Measurements from ENCODE around the gene LIAS. TPM values are rescaled to one million over a fixed set of nuclear protein-coding genes. Genes with fewer than 3 reads are reported as not detected.
A peak's percentile ranks its signal among the peaks of the same experiment; 100 is the strongest.

The LIAS gene
- total and polyA plus RNA-seq, 2 of the 13 experiments (the other 11 are each of a cell fraction or from before 2014, with no cell fraction given): 16.0 to 16.6 TPM

DNA sequence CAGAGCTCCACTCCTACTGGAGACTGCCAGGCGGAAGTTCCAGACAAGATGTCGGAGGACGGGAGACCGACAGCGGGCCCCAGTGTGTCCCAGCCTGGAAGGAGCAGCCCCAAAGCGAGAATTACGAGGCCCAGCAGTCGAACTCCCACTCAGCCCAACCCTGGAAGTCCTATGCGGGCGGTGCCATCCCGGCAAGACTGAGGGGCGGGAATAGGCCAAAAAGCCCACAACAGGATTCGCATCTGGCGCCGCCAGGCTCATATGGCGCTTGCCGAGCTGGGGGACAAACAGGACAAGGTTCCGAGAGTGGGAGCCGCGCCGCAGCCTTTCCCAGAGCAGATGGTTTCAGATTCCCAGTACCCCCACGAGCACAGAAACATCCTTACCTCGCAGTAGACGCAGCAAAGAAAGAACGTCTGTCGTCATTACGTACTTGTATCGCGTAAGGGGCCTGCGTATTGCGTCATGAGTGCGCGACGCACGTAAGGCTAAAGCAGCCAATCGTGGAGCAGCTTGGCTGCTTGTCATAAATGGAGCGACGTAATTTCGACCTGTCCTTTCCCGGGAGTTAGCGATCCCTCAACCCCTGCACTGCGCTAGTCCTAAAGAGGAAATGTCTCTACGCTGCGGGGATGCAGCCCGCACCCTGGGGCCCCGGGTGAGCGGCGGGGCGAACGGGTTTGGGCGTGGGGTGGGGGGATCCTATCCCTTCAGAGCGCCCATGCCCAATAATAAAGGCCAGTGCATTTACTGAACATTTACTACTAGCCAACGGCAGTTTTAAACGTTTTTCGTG lies at the start of gene LIAS, which contains the start of gene RPL9 (continued):
- TF ChIP-seq SNAPC4 (CRISPR knock-in tag; IDR thresholded peaks at IDR 0.05) (no peak; the same call in 1 of the 2 replicates), HNF4G (IDR thresholded peaks at IDR 0.05; ENCODE audit: borderline replicate concordance, low read depth, low read length) (no peak), HNF4G (CRISPR knock-in tag; IDR thresholded peaks at IDR 0.05; ENCODE audit: borderline replicate concordance, low read depth) (no peak), NR2F2 (IDR thresholded peaks at IDR 0.05; ENCODE audit: borderline replicate concordance, low read depth) (no peak), BRD4 (CRISPR knock-in tag; IDR thresholded peaks at IDR 0.05) (peak; percentile 79; the same call in 1 of the 2 replicates), NFE2 (CRISPR knock-in tag; IDR thresholded peaks at IDR 0.05) (no peak), NCOR1 (IDR thresholded peaks at IDR 0.05; ENCODE audit: borderline replicate concordance, low read length) (peak; percentile 42; the same call in 1 of the 2 replicates), ZNF609 (CRISPR knock-in tag; IDR thresholded peaks at IDR 0.05; ENCODE audit: borderline replicate concordance) (peak; percentile 54; the same call in 1 of the 2 replicates), NFYB (CRISPR knock-in tag; IDR thresholded peaks at IDR 0.05) (peak; percentile 93), ZNF629 (CRISPR knock-in tag; conservative IDR thresholded peaks at IDR 0.05) (0 out of 2 replicates have a peak, but pooled peaks have one; percentile 19), KAT7 (CRISPR knock-in tag; IDR thresholded peaks at IDR 0.05; ENCODE audit: borderline replicate concordance) (0 out of 2 replicates have a peak, but pooled peaks have one; percentile 51), FOXO1 (CRISPR knock-in tag; IDR thresholded peaks at IDR 0.05) (no peak; the same call in 1 of the 2 replicates), ZEB1 (IDR thresholded peaks at IDR 0.05; ENCODE audit: insufficient replicate concordance, low read depth) (peak; percentile 55), ZNF207 (IDR thresholded peaks at IDR 0.05; ENCODE audit: borderline replicate concordance) (no peak), ZNF816 (CRISPR knock-in tag; IDR thresholded peaks at IDR 0.05; ENCODE audit: borderline replicate concordance) (peak; percentile 35; the same call in 1 of the 2 replicates)
- TF ChIP-seq, protein P1, sequence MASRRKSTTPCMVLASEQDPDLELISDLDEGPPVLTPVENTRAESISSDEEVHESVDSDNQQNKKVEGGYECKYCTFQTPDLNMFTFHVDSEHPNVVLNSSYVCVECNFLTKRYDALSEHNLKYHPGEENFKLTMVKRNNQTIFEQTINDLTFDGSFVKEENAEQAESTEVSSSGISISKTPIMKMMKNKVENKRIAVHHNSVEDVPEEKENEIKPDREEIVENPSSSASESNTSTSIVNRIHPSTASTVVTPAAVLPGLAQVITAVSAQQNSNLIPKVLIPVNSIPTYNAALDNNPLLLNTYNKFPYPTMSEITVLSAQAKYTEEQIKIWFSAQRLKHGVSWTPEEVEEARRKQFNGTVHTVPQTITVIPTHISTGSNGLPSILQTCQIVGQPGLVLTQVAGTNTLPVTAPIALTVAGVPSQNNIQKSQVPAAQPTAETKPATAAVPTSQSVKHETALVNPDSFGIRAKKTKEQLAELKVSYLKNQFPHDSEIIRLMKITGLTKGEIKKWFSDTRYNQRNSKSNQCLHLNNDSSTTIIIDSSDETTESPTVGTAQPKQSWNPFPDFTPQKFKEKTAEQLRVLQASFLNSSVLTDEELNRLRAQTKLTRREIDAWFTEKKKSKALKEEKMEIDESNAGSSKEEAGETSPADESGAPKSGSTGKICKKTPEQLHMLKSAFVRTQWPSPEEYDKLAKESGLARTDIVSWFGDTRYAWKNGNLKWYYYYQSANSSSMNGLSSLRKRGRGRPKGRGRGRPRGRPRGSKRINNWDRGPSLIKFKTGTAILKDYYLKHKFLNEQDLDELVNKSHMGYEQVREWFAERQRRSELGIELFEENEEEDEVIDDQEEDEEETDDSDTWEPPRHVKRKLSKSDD (CRISPR knock-in tag; IDR thresholded peaks at IDR 0.05; ENCODE audit: low read depth): peak; percentile 96

Measured in HepG2 (cell line).